MCF 10A (cell line): ENCODE results near the gene ICOS. TPM values are rescaled to one million over a fixed set of nuclear protein-coding genes. Genes with fewer than 3 reads are reported as not detected.

Source experiments
- BruUV-seq: library from RNA; stranded (reverse); fragments of 400-500 nt; replicated peaks from 2 replicates; lab custom pipeline; 2021; lab: Mats Ljungman, UMichigan
- CTCF ChIA-PET: fragments of 300-600 bp; sonication (Branson Sonifier 250); formaldehyde crosslinking; extraction: SDS; loops from one replicate; lab custom pipeline; 2021; ENCODE audit warnings: antibody characterized with exemption, inconsistent platforms; lab: Yijun Ruan, JAX
- POLR2A ChIA-PET: fragments of 300-600, 350-650 bp; sonication (Branson Sonifier 250); formaldehyde crosslinking; extraction: SDS; loops from one replicate; lab custom pipeline; 2020; ENCODE audit warnings: antibody characterized with exemption, inconsistent platforms; lab: Yijun Ruan, JAX
- DNase-seq: peaks from one replicate; pipeline ENCODE4 v3.0.0-alpha.2; 2018; ENCODE audit not compliant: unreplicated experiment
- H3K27ac Mint-ChIP-seq: one replicate; pipeline ENCODE4 v1.8.0; 2022; ENCODE audit warnings: mild to moderate bottlenecking, low read depth, mixed read lengths; ENCODE audit not compliant: unreplicated experiment
- H3K27me3 Mint-ChIP-seq: one replicate; pipeline ENCODE4 v1.8.0; 2022; ENCODE audit warnings: mixed read lengths; ENCODE audit not compliant: insufficient read depth, unreplicated experiment
- H3K36me3 Mint-ChIP-seq: one replicate; pipeline ENCODE4 v1.8.0; 2022; ENCODE audit warnings: mild to moderate bottlenecking, moderate library complexity, mixed read lengths; ENCODE audit not compliant: insufficient read depth, unreplicated experiment
- H3K4me1 Mint-ChIP-seq: one replicate; pipeline ENCODE4 v1.8.0; 2022; ENCODE audit warnings: mixed read lengths; ENCODE audit not compliant: insufficient read depth, unreplicated experiment
- H3K4me3 Mint-ChIP-seq: one replicate; pipeline ENCODE4 v1.8.0; 2022; ENCODE audit warnings: mild to moderate bottlenecking, moderate library complexity, mixed read lengths; ENCODE audit not compliant: unreplicated experiment
- H3K9me3 Mint-ChIP-seq: one replicate; pipeline ENCODE4 v1.8.0; 2022; ENCODE audit warnings: mixed read lengths; ENCODE audit not compliant: unreplicated experiment
- CTCF ChIP-seq: fragments of 200-600 bp; IDR thresholded peaks from one replicate; pipeline ENCODE4 v1.8.0; 2022; ENCODE audit warnings: antibody characterized with exemption, mild to moderate bottlenecking; ENCODE audit not compliant: unreplicated experiment
- intact Hi-C: fragments of 100-400 bp; cut with micrococcal nuclease; formaldehyde crosslinking; loops from 2 replicates; pipeline ENCODE4 v1.14.1; 2022
- total RNA-seq: library from RNA; stranded (reverse); gene quantifications from 2 replicates; pipeline ENCODE4 v1.2.3, GENCODE V29; 2022

The ICOS gene
- total RNA-seq, 1 experiment from 2014 or later: not detected

GRCh38 chr2:203890733-203891132 is 45.8 kb upstream of the ICOS start:
- intact Hi-C loops: no loop called here
- TF ChIP-seq CTCF: no peak
- H3K4me1 Mint-ChIP-seq: peaks cover 5% of the 10 kb centered on the region
- H3K27me3 Mint-ChIP-seq: no peaks in the 10 kb centered on the region
- CTCF ChIA-PET: interaction anchor here (0.6 to 1.5 kb wide), 3 partner anchors 19 to 75 kb away, joined by 3 read pairs; no protein-coding TSS in a partner anchor
- H3K36me3 Mint-ChIP-seq: no peaks in the 10 kb centered on the region
- H3K27ac Mint-ChIP-seq: no peak overlapping the region
- BruUV-seq: no TSS peak
- no peak for DNase-seq
- H3K9me3 Mint-ChIP-seq: no peaks in the 10 kb centered on the region
- POLR2A ChIA-PET: interaction anchor here (0.6 to 0.8 kb wide), 2 partner anchors 128 to 526 kb away, joined by 3 read pairs; no protein-coding TSS in a partner anchor
- H3K4me3 Mint-ChIP-seq: no peak overlapping the region

- POLR2A ChIA-PET: interaction anchor here (0.6 to 1.2 kb wide), 2 partner anchors 43 to 526 kb away, joined by 3 to 4 read pairs; no protein-coding TSS in a partner anchor
- no peak for TF ChIP-seq CTCF
- H3K27me3 Mint-ChIP-seq: no peaks in the 10 kb centered on the region
- no peak overlapping the region for H3K4me3 Mint-ChIP-seq
- no peak overlapping the region for H3K27ac Mint-ChIP-seq
- CTCF ChIA-PET: interaction anchor here (0.6 to 1.0 kb wide), 2 partner anchors 14 to 27 kb away, joined by 3 read pairs; no protein-coding TSS in a partner anchor
- intact Hi-C loops: no loop called here
- H3K9me3 Mint-ChIP-seq: no peaks in the 10 kb centered on the region
- peaks cover 5% of the 10 kb centered on the region for H3K4me1 Mint-ChIP-seq
- DNase-seq: peak; percentile 72
- no peaks in the 10 kb centered on the region for H3K36me3 Mint-ChIP-seq
- no TSS peak for BruUV-seq
These were observed 45.1 kb upstream of the ICOS start for GRCh38 chr2:203891474-203891873.

GRCh38 chr2:203892207-203892606 is 44.4 kb upstream of the ICOS start:
- POLR2A ChIA-PET: interaction anchor here (1.2 kb wide), 1 partner anchor 42 kb away, joined by 4 read pairs; no protein-coding TSS in a partner anchor

GRCh38 chr2:203893401-203893800 is 43.2 kb upstream of the ICOS start:
- POLR2A ChIA-PET: no interaction called here
- H3K36me3 Mint-ChIP-seq: no peaks in the 10 kb centered on the region
- no peaks in the 10 kb centered on the region for H3K9me3 Mint-ChIP-seq
- intact Hi-C loops: no loop called here
- no peak overlapping the region for H3K27ac Mint-ChIP-seq
- BruUV-seq: no TSS peak
- CTCF ChIA-PET: interaction anchor here (0.5 kb wide), 1 partner anchor 18 kb away, joined by 3 read pairs; no protein-coding TSS in a partner anchor
- H3K4me3 Mint-ChIP-seq: no peak overlapping the region
- no peak for DNase-seq
- H3K4me1 Mint-ChIP-seq: peaks cover 5% of the 10 kb centered on the region
- TF ChIP-seq CTCF: no peak
- H3K27me3 Mint-ChIP-seq: no peaks in the 10 kb centered on the region

More at GRCh38 chr2:203892207-203892606, 44.4 kb upstream of the ICOS start:
- Mint-ChIP-seq H3K4me1 (peaks cover 5% of the 10 kb centered on the region), H3K4me3 (no peak overlapping the region), H3K36me3 (no peaks in the 10 kb centered on the region), H3K27ac (no peak overlapping the region), H3K27me3 (no peaks in the 10 kb centered on the region), H3K9me3 (no peaks in the 10 kb centered on the region)
- no TSS peak for BruUV-seq
- no peak for TF ChIP-seq CTCF
- CTCF ChIA-PET: interaction anchor here (0.6 to 1.0 kb wide), 2 partner anchors 14 to 1310 kb away, joined by 3 to 4 read pairs; no protein-coding TSS in a partner anchor
- intact Hi-C loops: no loop called here
- no peak for DNase-seq
